ENCODE results near the gene DNAH14. TPM values are rescaled to one million over a fixed set of nuclear protein-coding genes. Genes with fewer than 3 reads are reported as not detected.

DNAH14 gene
- total RNA-seq, 2 experiments from 2014 or later: 0.27 to 0.34 TPM

DNA sequence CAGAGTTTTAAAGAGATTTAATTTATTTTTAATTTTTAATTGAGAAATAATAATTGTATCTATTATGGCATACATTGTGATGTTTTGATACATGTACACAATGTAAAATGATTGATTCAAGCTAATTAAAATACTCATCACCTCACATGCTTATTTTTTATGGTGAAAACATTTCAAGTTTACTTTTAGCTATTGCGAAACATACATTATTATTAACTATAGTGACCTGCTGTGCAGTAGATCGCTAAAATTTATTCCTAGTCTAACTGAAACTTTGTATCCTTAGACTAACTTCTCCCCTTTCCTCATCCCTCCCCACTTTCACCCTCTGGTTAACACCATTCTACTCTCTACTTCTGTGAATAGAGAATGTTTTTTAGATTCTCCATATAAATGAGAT lies 191.6 kb downstream of the DNAH14 start:
- Mint-ChIP-seq H3K9me3 (no peaks in the 10 kb centered on the region), H3K27ac (no peak overlapping the region), H3K4me3 (no peak overlapping the region), H3K36me3 (ENCODE audit: low read depth) (no peaks in the 10 kb centered on the region), H3K27me3 (no peaks in the 10 kb centered on the region), H3K4me1 (ENCODE audit: low read depth) (no peaks in the 10 kb centered on the region)
- ATAC-seq (ENCODE audit: poor library complexity): no peak
- H3K27me3 ChIP-seq (ENCODE audit: control insufficient read depth in 1 of 2, insufficient read depth in 2 of 2, low read length in 2 of 2): no peaks in the 10 kb centered on the region
- no peaks in the 10 kb centered on the region for H3K9me3 ChIP-seq (ENCODE audit: control insufficient read depth in 1 of 2, insufficient read depth in 1 of 2, low read length in 2 of 2)
- H3K4me1 ChIP-seq (ENCODE audit: insufficient read depth, low read length): no peaks in the 10 kb centered on the region
- no peak overlapping the region for H3K4me3 ChIP-seq (ENCODE audit: low read length)
- no peak for DNase-seq
- POLR2A ChIA-PET: no interaction called here
- CTCF ChIA-PET: no interaction called here
- TF ChIP-seq, protein P1, sequence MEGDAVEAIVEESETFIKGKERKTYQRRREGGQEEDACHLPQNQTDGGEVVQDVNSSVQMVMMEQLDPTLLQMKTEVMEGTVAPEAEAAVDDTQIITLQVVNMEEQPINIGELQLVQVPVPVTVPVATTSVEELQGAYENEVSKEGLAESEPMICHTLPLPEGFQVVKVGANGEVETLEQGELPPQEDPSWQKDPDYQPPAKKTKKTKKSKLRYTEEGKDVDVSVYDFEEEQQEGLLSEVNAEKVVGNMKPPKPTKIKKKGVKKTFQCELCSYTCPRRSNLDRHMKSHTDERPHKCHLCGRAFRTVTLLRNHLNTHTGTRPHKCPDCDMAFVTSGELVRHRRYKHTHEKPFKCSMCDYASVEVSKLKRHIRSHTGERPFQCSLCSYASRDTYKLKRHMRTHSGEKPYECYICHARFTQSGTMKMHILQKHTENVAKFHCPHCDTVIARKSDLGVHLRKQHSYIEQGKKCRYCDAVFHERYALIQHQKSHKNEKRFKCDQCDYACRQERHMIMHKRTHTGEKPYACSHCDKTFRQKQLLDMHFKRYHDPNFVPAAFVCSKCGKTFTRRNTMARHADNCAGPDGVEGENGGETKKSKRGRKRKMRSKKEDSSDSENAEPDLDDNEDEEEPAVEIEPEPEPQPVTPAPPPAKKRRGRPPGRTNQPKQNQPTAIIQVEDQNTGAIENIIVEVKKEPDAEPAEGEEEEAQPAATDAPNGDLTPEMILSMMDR (IDR thresholded peaks at IDR 0.05): no peak
- no peak overlapping the region for H3K27ac ChIP-seq (ENCODE audit: low read depth in 1 of 2, low read length in 2 of 2)
- no peaks in the 10 kb centered on the region for H3K36me3 ChIP-seq (ENCODE audit: insufficient read depth, low read length)
- intact Hi-C loops (cut with DNase I, micrococcal nuclease): no loop called here

DNA sequence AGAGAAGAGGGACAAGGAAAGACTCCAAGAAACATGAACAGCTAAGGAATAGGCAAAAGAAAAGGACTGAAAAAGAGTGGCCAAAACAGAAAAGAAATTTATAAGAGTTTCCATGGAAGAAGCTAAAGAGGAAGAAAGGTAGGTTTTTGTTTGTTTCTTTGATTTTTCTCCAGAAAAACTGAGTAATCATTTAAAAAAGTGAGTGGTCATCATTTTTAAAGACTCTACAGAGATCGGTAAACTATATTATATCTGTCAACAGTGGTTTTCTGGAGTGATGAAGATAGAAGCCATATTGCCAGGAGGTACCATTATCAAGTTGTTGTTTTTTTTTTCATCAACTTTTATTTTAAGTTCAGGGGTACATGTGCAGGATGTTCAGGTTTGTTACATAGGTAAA lies 202.4 kb downstream of the DNAH14 start:
- Histone ChIP-seq H3K4me3 (ENCODE audit: low read length) (no peak overlapping the region), H3K27me3 (ENCODE audit: control insufficient read depth in 1 of 2, insufficient read depth in 2 of 2, low read length in 2 of 2) (no peaks in the 10 kb centered on the region), H3K4me1 (ENCODE audit: insufficient read depth, low read length) (no peaks in the 10 kb centered on the region), H3K27ac (ENCODE audit: low read depth in 1 of 2, low read length in 2 of 2) (no peak overlapping the region), H3K9me3 (ENCODE audit: control insufficient read depth in 1 of 2, insufficient read depth in 1 of 2, low read length in 2 of 2) (no peaks in the 10 kb centered on the region), H3K36me3 (ENCODE audit: insufficient read depth, low read length) (no peaks in the 10 kb centered on the region)
- no peaks in the 10 kb centered on the region for H3K4me1 Mint-ChIP-seq (ENCODE audit: low read depth)
- no peaks in the 10 kb centered on the region for H3K27me3 Mint-ChIP-seq
- H3K9me3 Mint-ChIP-seq: peaks cover 9% of the 10 kb centered on the region
- H3K36me3 Mint-ChIP-seq (ENCODE audit: low read depth): no peaks in the 10 kb centered on the region
- TF ChIP-seq, protein P1 (IDR thresholded peaks at IDR 0.05): no peak
- DNase-seq: no peak
- intact Hi-C loops (cut with DNase I, micrococcal nuclease): no loop called here
- H3K27ac Mint-ChIP-seq: no peak overlapping the region
- ChIA-PET POLR2A (no interaction called here), CTCF (no interaction called here)
- no peak for ATAC-seq (ENCODE audit: poor library complexity)
- no peak overlapping the region for H3K4me3 Mint-ChIP-seq

DNA sequence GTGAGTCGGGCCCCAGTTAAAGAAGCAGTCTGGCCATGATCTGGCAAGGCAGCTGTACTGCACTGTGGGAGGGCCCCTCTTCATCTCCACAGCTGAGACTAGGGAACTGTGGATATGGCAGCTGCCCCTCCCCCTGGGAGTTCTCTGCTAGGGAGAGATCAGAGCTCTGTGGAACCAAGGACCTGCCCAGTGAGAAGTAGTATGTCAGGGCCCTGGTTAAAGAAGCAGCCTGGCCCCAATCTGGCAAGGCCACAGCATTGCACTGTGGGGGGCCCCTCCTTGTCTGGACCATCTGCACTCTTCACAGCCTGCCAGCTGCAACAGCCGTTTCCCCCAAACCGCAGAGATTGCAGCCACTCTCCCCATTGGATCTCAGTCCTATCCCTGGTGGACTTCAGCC lies 208.5 kb downstream of the DNAH14 start:
- H3K27ac Mint-ChIP-seq: no peak overlapping the region

More for the DNA sequence above, 208.5 kb downstream of the DNAH14 start:
- no peaks in the 10 kb centered on the region for H3K4me1 ChIP-seq (ENCODE audit: insufficient read depth, low read length)
- H3K36me3 Mint-ChIP-seq (ENCODE audit: low read depth): no peaks in the 10 kb centered on the region
- H3K4me3 Mint-ChIP-seq: no peak overlapping the region
- H3K36me3 ChIP-seq (ENCODE audit: insufficient read depth, low read length): no peaks in the 10 kb centered on the region
- ChIA-PET POLR2A (no interaction called here), CTCF (no interaction called here)
- H3K27ac ChIP-seq (ENCODE audit: low read depth in 1 of 2, low read length in 2 of 2): no peak overlapping the region
- DNase-seq: no peak
- no peak for ATAC-seq (ENCODE audit: poor library complexity)
- peaks cover 0 to 9% of the 10 kb centered on the region in 2 experiments for H3K9me3 ChIP-seq (ENCODE audit: control insufficient read depth in 1 of 2, insufficient read depth in 1 of 2, low read length in 2 of 2)
- peaks cover 7% of the 10 kb centered on the region for H3K27me3 Mint-ChIP-seq
- intact Hi-C loops (cut with DNase I, micrococcal nuclease): no loop called here
- H3K27me3 ChIP-seq (ENCODE audit: control insufficient read depth in 1 of 2, insufficient read depth in 2 of 2, low read length in 2 of 2): peaks cover 0 to 5% of the 10 kb centered on the region in 2 experiments
- no peak overlapping the region for H3K4me3 ChIP-seq (ENCODE audit: low read length)
- H3K4me1 Mint-ChIP-seq (ENCODE audit: low read depth): no peaks in the 10 kb centered on the region
- peaks cover 9% of the 10 kb centered on the region for H3K9me3 Mint-ChIP-seq
- TF ChIP-seq, protein P1 (IDR thresholded peaks at IDR 0.05): no peak

Data from CD4-positive, alpha-beta T cell (primary cell).